ENCODE results near the gene HOXC6. TPM values are rescaled to one million over a fixed set of nuclear protein-coding genes. Genes with fewer than 3 reads are reported as not detected.

HOXC6 gene
- total RNA-seq, 1 donor from 2014 or later = 0.21 TPM

DNA sequence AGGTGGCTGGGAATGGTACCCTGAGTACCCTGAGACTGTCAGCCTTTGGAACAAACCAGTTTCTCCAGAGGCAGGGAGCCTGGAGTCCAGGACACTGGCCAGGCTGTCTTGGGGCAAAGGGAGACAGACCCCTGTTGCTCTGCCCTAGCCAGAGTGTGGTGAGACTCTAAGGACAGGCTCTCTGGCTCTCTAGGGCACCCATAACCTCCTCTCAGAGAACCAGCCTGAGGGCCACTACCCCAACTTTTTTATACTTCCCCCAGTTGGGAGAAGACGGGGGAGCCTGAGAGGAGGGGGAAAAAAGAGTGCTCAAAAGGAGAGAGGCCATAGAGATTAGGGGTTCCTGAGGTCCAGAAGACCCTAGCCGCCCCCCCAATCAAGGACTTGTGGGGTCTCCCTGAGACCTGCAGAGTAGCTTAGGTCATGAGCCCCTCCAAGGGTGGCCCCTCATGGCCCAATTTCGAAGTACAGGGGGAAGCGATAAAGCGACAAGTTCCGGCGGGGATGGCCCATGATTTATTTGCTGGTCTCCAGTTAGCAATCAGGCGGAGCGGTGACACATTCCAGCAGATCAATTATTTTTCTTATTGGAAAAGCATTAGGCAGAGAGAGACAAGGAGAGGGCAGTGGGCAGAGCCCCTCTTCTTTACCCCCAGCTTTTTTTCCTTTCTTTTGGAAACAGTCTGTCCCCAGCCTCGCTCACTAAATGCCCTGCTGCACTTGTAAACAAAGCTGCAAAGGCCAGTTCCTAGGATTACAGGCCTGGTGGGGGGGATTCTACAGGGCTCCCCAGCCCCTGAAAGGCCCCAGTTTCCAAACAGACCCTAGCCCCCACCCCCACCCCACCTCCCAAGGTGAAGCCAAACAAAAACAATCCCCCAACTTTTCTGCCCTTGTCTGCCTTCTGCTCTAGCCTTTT lies 17.9 kb upstream of the HOXC6 start:
- Mint-ChIP-seq H3K9me3 (ENCODE audit: unreplicated experiment) (no peaks in the 10 kb centered on the region), H3K4me1 (ENCODE audit: unreplicated experiment) (peaks cover 18% of the 10 kb centered on the region), H3K4me3 (ENCODE audit: unreplicated experiment) (no peak overlapping the region), H3K27ac (ENCODE audit: unreplicated experiment) (no peak overlapping the region), H3K36me3 (ENCODE audit: low read depth, unreplicated experiment) (no peaks in the 10 kb centered on the region), H3K27me3 (ENCODE audit: unreplicated experiment) (peaks cover 35% of the 10 kb centered on the region)
- TF ChIP-seq, protein P1, sequence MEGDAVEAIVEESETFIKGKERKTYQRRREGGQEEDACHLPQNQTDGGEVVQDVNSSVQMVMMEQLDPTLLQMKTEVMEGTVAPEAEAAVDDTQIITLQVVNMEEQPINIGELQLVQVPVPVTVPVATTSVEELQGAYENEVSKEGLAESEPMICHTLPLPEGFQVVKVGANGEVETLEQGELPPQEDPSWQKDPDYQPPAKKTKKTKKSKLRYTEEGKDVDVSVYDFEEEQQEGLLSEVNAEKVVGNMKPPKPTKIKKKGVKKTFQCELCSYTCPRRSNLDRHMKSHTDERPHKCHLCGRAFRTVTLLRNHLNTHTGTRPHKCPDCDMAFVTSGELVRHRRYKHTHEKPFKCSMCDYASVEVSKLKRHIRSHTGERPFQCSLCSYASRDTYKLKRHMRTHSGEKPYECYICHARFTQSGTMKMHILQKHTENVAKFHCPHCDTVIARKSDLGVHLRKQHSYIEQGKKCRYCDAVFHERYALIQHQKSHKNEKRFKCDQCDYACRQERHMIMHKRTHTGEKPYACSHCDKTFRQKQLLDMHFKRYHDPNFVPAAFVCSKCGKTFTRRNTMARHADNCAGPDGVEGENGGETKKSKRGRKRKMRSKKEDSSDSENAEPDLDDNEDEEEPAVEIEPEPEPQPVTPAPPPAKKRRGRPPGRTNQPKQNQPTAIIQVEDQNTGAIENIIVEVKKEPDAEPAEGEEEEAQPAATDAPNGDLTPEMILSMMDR (IDR thresholded peaks at IDR 0.05; ENCODE audit: unreplicated experiment) = no peak
- no peak for DNase-seq (ENCODE audit: low spot score)

DNA sequence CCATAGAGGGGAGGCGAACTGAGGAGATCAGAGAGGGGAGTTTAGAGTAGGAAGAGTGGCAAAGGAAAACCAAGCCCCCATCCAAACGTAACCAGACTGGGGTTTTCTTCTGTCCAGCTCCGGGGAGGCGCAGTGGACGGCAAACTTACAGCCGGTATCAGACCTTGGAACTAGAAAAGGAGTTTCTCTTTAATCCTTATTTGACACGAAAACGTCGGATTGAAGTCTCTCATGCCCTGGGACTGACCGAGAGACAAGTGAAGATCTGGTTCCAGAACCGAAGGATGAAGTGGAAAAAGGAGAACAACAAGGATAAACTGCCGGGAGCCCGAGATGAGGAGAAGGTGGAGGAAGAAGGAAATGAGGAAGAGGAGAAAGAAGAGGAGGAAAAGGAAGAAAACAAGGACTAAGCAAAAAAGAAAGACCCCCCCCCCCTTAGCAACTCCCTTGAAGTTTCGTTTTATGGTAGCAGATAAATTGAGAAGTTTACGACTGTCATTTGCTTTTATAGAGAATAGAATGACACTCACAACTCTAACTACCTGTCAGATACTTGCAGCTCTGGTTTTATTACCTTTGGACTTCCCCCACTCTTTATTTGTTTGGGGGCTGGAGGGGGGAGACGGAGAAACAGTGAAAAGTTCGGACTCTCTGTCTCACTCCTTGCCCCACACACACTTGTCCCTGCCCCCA lies 17.1 kb upstream of the HOXC6 start:
- H3K27me3 Mint-ChIP-seq (ENCODE audit: unreplicated experiment) = peaks cover 30% of the 10 kb centered on the region
- no peak for DNase-seq (ENCODE audit: low spot score)
- H3K27ac Mint-ChIP-seq (ENCODE audit: unreplicated experiment) = no peak overlapping the region
- no peaks in the 10 kb centered on the region for H3K36me3 Mint-ChIP-seq (ENCODE audit: low read depth, unreplicated experiment)
- TF ChIP-seq, protein P1 (IDR thresholded peaks at IDR 0.05; ENCODE audit: unreplicated experiment) = no peak
- no peaks in the 10 kb centered on the region for H3K9me3 Mint-ChIP-seq (ENCODE audit: unreplicated experiment)
- H3K4me3 Mint-ChIP-seq (ENCODE audit: unreplicated experiment) = peak overlapping the region; percentile 47
- peaks cover 12% of the 10 kb centered on the region for H3K4me1 Mint-ChIP-seq (ENCODE audit: unreplicated experiment)

DNA sequence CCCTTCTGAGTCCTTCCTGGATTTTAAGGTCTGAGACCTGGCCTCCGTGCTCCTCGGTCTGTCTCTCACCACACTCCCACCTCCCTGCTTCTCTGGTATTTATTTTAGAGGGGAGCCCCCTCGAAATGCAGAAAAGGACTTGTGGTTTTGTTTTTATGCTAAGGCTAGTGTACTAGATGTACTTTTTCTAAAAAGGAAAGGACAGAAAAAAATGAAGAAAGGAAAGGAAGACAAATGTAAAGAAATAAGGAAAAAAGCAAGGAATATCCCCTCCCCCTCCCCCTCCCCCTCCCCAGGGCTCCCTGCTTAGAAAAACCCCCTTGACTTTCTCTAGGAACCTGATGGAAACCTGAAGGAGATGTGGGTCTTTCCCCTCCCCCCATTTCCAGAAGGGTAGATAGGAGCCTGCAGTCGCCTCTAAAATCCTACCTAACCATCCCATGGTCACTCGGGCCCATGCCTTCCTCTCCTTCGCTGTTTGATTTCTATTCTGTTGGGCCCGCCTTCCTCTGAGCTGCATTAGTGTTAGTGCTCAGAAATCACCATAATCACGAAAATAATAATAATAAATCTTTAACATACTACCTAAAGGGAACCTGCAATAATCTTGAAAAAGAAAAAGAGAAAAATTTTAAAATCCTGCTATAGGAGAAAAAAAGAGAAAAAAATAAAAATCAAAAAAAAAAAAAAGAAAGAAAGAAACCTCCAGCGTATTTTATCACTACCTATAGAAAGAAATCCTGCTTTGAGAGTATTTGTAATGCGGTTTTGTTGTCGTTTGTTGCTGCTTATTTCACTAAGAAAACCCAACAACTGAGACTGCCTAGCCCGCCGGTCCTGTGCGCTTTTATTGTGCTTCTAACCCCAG lies 16.3 kb upstream of the HOXC6 start:
- no peak overlapping the region for H3K4me3 Mint-ChIP-seq (ENCODE audit: unreplicated experiment)
- peaks cover 30% of the 10 kb centered on the region for H3K27me3 Mint-ChIP-seq (ENCODE audit: unreplicated experiment)
- no peaks in the 10 kb centered on the region for H3K9me3 Mint-ChIP-seq (ENCODE audit: unreplicated experiment)
- H3K4me1 Mint-ChIP-seq (ENCODE audit: unreplicated experiment) = peaks cover 12% of the 10 kb centered on the region
- no peaks in the 10 kb centered on the region for H3K36me3 Mint-ChIP-seq (ENCODE audit: low read depth, unreplicated experiment)
- DNase-seq (ENCODE audit: low spot score) = no peak
- TF ChIP-seq, protein P1 (IDR thresholded peaks at IDR 0.05; ENCODE audit: unreplicated experiment) = no peak
- no peak overlapping the region for H3K27ac Mint-ChIP-seq (ENCODE audit: unreplicated experiment)

DNA sequence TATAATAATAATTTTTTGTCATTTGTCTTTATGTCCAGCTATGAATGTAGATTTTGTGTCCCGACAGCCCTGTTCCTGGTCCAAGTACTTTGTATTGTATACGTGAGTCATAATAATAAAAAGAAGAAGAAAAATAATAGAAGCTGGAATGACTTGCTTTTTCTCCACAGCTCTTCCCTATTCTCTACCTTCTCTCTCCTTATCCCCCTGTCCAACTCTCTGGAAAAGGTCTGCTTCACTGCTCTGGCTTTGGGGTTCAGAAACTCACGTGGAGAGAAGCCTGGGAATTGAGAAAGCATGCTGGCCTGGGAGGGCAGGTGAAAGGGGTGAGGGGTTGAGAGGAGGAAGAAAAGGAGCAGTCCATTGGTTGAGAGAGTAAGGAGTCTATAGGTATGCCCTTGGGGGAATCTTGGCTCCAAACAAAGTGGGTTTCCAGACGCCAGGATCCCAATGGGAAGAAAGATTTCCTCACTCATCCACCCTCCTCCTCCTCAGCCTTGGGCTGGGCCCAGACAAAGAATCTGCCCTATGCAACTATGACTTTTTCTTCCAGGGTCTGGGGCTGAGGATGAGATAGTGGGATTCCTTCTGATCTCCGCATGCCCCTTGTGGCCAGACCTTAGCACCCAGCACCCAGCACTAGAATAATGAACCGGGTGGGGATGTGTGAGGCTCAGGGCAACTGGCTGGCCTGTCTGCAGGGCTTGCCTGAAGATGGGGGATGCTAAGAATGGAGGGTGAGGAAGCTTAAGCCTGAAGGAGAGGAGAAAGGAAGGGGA lies 15.4 kb upstream of the HOXC6 start:
- no peak for DNase-seq (ENCODE audit: low spot score)
- Mint-ChIP-seq H3K27ac (ENCODE audit: unreplicated experiment) (no peak overlapping the region), H3K9me3 (ENCODE audit: unreplicated experiment) (no peaks in the 10 kb centered on the region), H3K4me3 (ENCODE audit: unreplicated experiment) (no peak overlapping the region), H3K27me3 (ENCODE audit: unreplicated experiment) (peaks cover 29% of the 10 kb centered on the region), H3K36me3 (ENCODE audit: low read depth, unreplicated experiment) (no peaks in the 10 kb centered on the region), H3K4me1 (ENCODE audit: unreplicated experiment) (peaks cover 15% of the 10 kb centered on the region)
- TF ChIP-seq, protein P1 (IDR thresholded peaks at IDR 0.05; ENCODE audit: unreplicated experiment) = no peak

Data from endothelial cell (in vitro differentiated cells).